RPMI8226 (cell line): Measurements from ENCODE around the gene GALNT9.
A peak's percentile ranks its signal among the peaks of the same experiment; 100 is the strongest.

Experiments
- DNase-seq: peaks from one replicate; pipeline ENCODE4 v3.0.0-alpha.2; 2015

The GALNT9 gene

GRCh38 chr12:132292328-132293319, 36.8 kb downstream of the GALNT9 start:
- DNase-seq, result no peak

GRCh38 chr12:132291402-132292175, 37.8 kb downstream of the GALNT9 start:
- no peak for DNase-seq

- no peak for DNase-seq
Measured at GRCh38 chr12:132290203-132290540, 39.2 kb downstream of the GALNT9 start.

- no peak for DNase-seq
Measured at GRCh38 chr12:132289356-132290202, 39.8 kb downstream of the GALNT9 start.

GRCh38 chr12:132288516-132289215, 40.7 kb downstream of the GALNT9 start:
- DNase-seq, result no peak

- DNase-seq, result no peak
Measured at GRCh38 chr12:132287391-132288238, 41.8 kb downstream of the GALNT9 start.

GRCh38 chr12:132286912-132287311, 42.5 kb downstream of the GALNT9 start:
- DNase-seq, result no peak

GRCh38 chr12:132285991-132286681, 43.3 kb downstream of the GALNT9 start:
- peak; percentile 37 for DNase-seq

GRCh38 chr12:132284827-132285741, 44.3 kb downstream of the GALNT9 start:
- DNase-seq, result no peak

- peak; percentile 22 for DNase-seq
Measured at GRCh38 chr12:132284071-132284826, 45.1 kb downstream of the GALNT9 start.

GRCh38 chr12:132282950-132283771, 46.2 kb downstream of the GALNT9 start:
- peak; percentile 73 for DNase-seq

- no peak for DNase-seq
Measured at GRCh38 chr12:132282031-132282949, 47.1 kb downstream of the GALNT9 start.

- DNase-seq, result no peak
Measured at GRCh38 chr12:132281038-132281437, 48.4 kb downstream of the GALNT9 start.

- no peak for DNase-seq
Measured at GRCh38 chr12:132280406-132280805, 49.0 kb downstream of the GALNT9 start.

- no peak for DNase-seq
Measured at GRCh38 chr12:132279930-132280329, 49.5 kb downstream of the GALNT9 start.

GRCh38 chr12:132279184-132279889, 50.1 kb downstream of the GALNT9 start:
- DNase-seq, result peak; percentile 47
